Right atrium auricular region (tissue), 2 donors: ENCODE measurements around the gene RABL3. TPM values are rescaled to one million over a fixed set of nuclear protein-coding genes. Genes with fewer than 3 reads are reported as not detected.

Source experiments
- DNase-seq: peaks from one replicate; pipeline ENCODE4 v3.0.0-alpha.2; 2019; ENCODE audit warnings: low spot score
- H3K27ac ChIP-seq, 2 donors: fragments of 200-600 bp; sonication (generic); 1 replicate in 1 of 2; 2 replicates in 1 of 2; pipeline ENCODE4 v1.5.1; 2016 to 2019
- H3K27me3 ChIP-seq, 2 donors: fragments of 200-600 bp; sonication (generic); one replicate each; pipeline versions ENCODE4 v1.5.1 to v1.6.0; 2017 to 2019
- H3K36me3 ChIP-seq: fragments of 200-600 bp; sonication (generic); one replicate; pipeline ENCODE4 v1.5.1; 2016
- H3K4me1 ChIP-seq, 2 donors: fragments of 200-600 bp; sonication (generic); one replicate each; pipeline versions ENCODE4 v1.5.1 to v1.6.0; 2017 to 2019
- H3K4me3 ChIP-seq, 2 donors: fragments of 200-600 bp; sonication (generic); 1 replicate in 1 of 2; 2 replicates in 1 of 2; pipeline ENCODE4 v1.5.1; 2017 to 2019; ENCODE audit warnings: mild to moderate bottlenecking in 1 of 2, moderate library complexity in 1 of 2
- H3K9me3 ChIP-seq, 2 donors: fragments of 200-600 bp; sonication (generic); one replicate each; pipeline ENCODE4 v1.5.1; 2019
- CTCF ChIP-seq, 2 donors: fragments of 200-600 bp; sonication (generic); IDR thresholded peaks; one replicate each; pipeline ENCODE4 v1.5.1; 2019; ENCODE audit warnings: antibody characterized with exemption in 2 of 2
- total RNA-seq, 2 donors: library from RNA; depleted of rRNA; stranded (reverse); fragments of >200 nt; gene quantifications; one replicate each; pipeline ENCODE4 v1.1.0, GENCODE V29; 2016

RABL3 gene
- total RNA-seq, 2 donors from 2014 or later, result 7.6 to 14.2 TPM

- no peaks in the 10 kb centered on the region for H3K9me3 ChIP-seq
- H3K4me3 ChIP-seq, result no peak overlapping the region
- no peak for DNase-seq
- peaks cover 13% of the 10 kb centered on the region for H3K36me3 ChIP-seq
- no peaks in the 10 kb centered on the region for H3K27me3 ChIP-seq
- H3K27ac ChIP-seq, result no peak overlapping the region
- H3K4me1 ChIP-seq, result no peaks in the 10 kb centered on the region
- TF ChIP-seq CTCF (IDR thresholded peaks at IDR 0.05), result no peak
Measured at GRCh38 chr3:120775411-120775810, 33.1 kb upstream of the RABL3 start.

GRCh38 chr3:120773932-120774331, 31.6 kb upstream of the RABL3 start:
- Histone ChIP-seq H3K27ac (no peak overlapping the region), H3K36me3 (peaks cover 13% of the 10 kb centered on the region), H3K4me3 (no peak overlapping the region), H3K9me3 (no peaks in the 10 kb centered on the region), H3K4me1 (no peaks in the 10 kb centered on the region), H3K27me3 (no peaks in the 10 kb centered on the region)
- no peak for DNase-seq
- TF ChIP-seq CTCF (IDR thresholded peaks at IDR 0.05), result no peak

- TF ChIP-seq CTCF (IDR thresholded peaks at IDR 0.05), result no peak
- H3K27ac ChIP-seq, result no peak overlapping the region
- H3K27me3 ChIP-seq, result no peaks in the 10 kb centered on the region
- peaks cover 8% of the 10 kb centered on the region for H3K36me3 ChIP-seq
- no peak for DNase-seq
- H3K9me3 ChIP-seq, result no peaks in the 10 kb centered on the region
- H3K4me3 ChIP-seq, result no peak overlapping the region
- H3K4me1 ChIP-seq, result peaks cover 0 to 5% of the 10 kb centered on the region in 2 donors
Measured at GRCh38 chr3:120772081-120772480, 29.8 kb upstream of the RABL3 start.

GRCh38 chr3:120770891-120771290, 28.6 kb upstream of the RABL3 start:
- H3K4me3 ChIP-seq, result no peak overlapping the region
- no peak for DNase-seq
- no peak for TF ChIP-seq CTCF (IDR thresholded peaks at IDR 0.05)
- H3K4me1 ChIP-seq, result peaks cover 0 to 12% of the 10 kb centered on the region in 2 donors
- H3K36me3 ChIP-seq, result no peaks in the 10 kb centered on the region
- no peak overlapping the region for H3K27ac ChIP-seq
- no peaks in the 10 kb centered on the region for H3K27me3 ChIP-seq
- H3K9me3 ChIP-seq, result no peaks in the 10 kb centered on the region

GRCh38 chr3:120769436-120769835, 27.1 kb upstream of the RABL3 start:
- no peak for DNase-seq
- Histone ChIP-seq H3K27ac (no peak overlapping the region), H3K4me3 (no peak overlapping the region), H3K4me1 (peaks cover 0 to 12% of the 10 kb centered on the region in 2 donors), H3K27me3 (no peaks in the 10 kb centered on the region), H3K9me3 (no peaks in the 10 kb centered on the region), H3K36me3 (no peaks in the 10 kb centered on the region)
- TF ChIP-seq CTCF (IDR thresholded peaks at IDR 0.05), result no peak

GRCh38 chr3:120767106-120767505, 24.8 kb upstream of the RABL3 start:
- H3K9me3 ChIP-seq, result no peaks in the 10 kb centered on the region
- H3K4me3 ChIP-seq, result no peak overlapping the region
- H3K27ac ChIP-seq, result no peak overlapping the region
- TF ChIP-seq CTCF (IDR thresholded peaks at IDR 0.05), result no peak
- no peak for DNase-seq
- H3K27me3 ChIP-seq, result no peaks in the 10 kb centered on the region
- H3K36me3 ChIP-seq, result no peaks in the 10 kb centered on the region
- peaks cover 0 to 12% of the 10 kb centered on the region in 2 donors for H3K4me1 ChIP-seq
